ENCODE measurements around the gene FLOT1. TPM values are rescaled to one million over a fixed set of nuclear protein-coding genes. Genes with fewer than 3 reads are reported as not detected.

FLOT1 gene
- total and polyA plus RNA-seq, 2 donors (not counting 3 experiments of a cell fraction or from before 2014, with no cell fraction given), result 141 to 154 TPM

DNA sequence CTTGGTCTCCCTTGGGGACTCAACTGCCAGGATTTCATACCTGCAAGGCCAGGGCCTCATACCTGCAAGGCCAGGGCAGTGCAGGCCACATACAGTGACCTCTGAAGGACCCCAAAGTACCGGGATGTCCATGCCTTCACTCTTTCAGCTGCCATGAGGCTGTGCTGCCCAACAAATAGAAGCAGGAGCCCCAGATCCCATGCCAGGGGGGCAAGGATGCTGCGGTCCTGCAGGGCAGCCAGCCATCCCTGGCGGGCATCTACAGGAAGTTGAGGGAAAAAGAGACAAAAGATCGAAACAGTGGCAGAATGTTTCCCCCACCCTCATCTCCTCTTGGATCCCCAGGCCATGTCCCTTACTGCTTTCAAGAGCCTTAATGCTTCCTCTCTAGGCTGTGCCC, 52.5 kb downstream of the FLOT1 start:
- ChIA-PET CTCF (interaction anchor here (1.4 to 2.5 kb wide), 5 partner anchors 11 to 41 kb away, joined by 3 to 19 read pairs (median 9); partner anchors contain the start of genes DHX16 and MDC1), POLR2A (interaction anchor here (1.1 to 1.8 kb wide), 3 partner anchors 27 to 31 kb away, joined by 3 to 4 read pairs (median 4); partner anchors contain the start of gene MDC1)
- intact Hi-C loops (cut with micrococcal nuclease) (no loop called here), dilution Hi-C loops (cut with MboI; ENCODE audit: extremely low pct_ligation_motif_present, low sequenced_read_pairs) (no loop called here)
- peak overlapping the region in 2 of 3 experiments; percentile 72 to 78 for H3K4me3 ChIP-seq (replicated peaks in 1 of 3; ENCODE audit: insufficient read depth in 1 of 3, low read depth in 1 of 3, low read length in 3 of 3)
- peaks cover 29% of the 10 kb centered on the region for H3K4me1 ChIP-seq (ENCODE audit: control insufficient read depth, extremely low read depth, insufficient read depth, low read length)
- no TSS peak for BruUV-seq (replicated peaks)
- H3K9me3 ChIP-seq (replicated peaks; ENCODE audit: control insufficient read depth, insufficient read depth, low read length), result no peaks in the 10 kb centered on the region
- H3K79me2 ChIP-seq (ENCODE audit: control insufficient read depth, insufficient read depth, low read length), result peaks cover 38% of the 10 kb centered on the region
- peak overlapping the region; percentile 54 for H3K27ac ChIP-seq (ENCODE audit: insufficient read depth, low read depth, low read length)
- TF ChIP-seq POLR2A (IDR thresholded peaks at IDR 0.05; ENCODE audit: low read depth, low read length), result peak; percentile 34
- no peak for TF ChIP-seq FOS (IDR thresholded peaks at IDR 0.05; ENCODE audit: borderline replicate concordance, insufficient read depth, low read length)
- H2AFZ ChIP-seq (ENCODE audit: low read depth, low read length), result no peak overlapping the region
- H3K9me1 ChIP-seq (replicated peaks; ENCODE audit: control insufficient read depth, extremely low read depth, insufficient read depth, low read length), result no peaks in the 10 kb centered on the region
- no peaks in the 10 kb centered on the region for H4K20me1 ChIP-seq (replicated peaks; ENCODE audit: control insufficient read depth, extremely low read depth, insufficient read depth, low read length)
- H3K4me2 ChIP-seq (ENCODE audit: insufficient read depth, low read length), result peak overlapping the region; percentile 78
- DNase-seq (ENCODE audit: low read depth, low spot score) (no peak), FAIRE-seq (peak; percentile 84)
- H3K36me3 ChIP-seq (ENCODE audit: control insufficient read depth in 2 of 2, extremely low read depth in 1 of 2, insufficient read depth in 2 of 2, low read length in 2 of 2), result no peaks in the 10 kb centered on the region
- no peaks in the 10 kb centered on the region for H3K27me3 ChIP-seq (ENCODE audit: control insufficient read depth in 2 of 2, insufficient read depth in 2 of 2, low read length in 2 of 2)
- H3K9ac ChIP-seq (replicated peaks; ENCODE audit: extremely low read depth, insufficient read depth, low read length), result peak overlapping the region; percentile 61

DNA sequence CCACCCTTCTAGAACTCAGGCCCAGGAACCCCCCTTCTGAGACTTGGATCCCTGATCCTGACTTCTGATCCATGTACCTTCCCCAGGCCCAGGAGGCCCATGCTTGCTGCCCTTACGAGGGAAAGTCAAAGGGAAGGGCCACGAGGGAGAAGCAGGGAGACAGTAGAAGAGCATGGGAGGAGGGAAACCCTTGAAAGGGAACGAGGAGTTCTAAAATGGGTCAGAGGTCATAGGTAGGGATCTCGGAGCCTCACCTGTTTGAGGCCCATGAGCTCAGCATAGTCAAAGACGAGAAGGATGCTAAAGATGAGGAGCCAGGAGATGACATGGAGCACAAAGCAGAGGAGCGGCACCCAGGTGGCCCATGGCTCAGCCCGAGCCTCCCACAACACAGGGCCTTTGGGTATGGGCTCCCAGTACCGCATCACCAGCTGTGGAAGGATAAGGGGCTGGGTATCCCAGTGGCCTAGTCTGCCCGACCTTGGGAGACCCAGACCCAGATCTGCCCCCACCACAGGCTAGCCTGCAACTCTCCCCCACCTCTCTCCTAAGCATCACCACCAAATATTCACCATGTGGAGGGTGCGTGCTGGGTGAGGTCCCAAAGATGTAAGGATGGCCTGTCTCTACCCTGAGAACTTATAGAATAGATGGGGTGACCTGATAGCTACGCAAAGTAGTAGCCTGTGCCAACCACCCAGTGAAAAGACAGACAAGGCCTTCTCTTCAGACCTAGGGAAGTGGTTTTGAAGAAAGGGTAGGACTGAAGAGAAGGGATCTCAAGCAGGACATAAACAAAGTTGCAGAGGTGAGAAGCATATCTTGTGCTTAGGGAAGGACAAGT, 53.2 kb downstream of the FLOT1 start:
- Histone ChIP-seq H3K9me1 (replicated peaks; ENCODE audit: control insufficient read depth, extremely low read depth, insufficient read depth, low read length) (no peaks in the 10 kb centered on the region), H3K4me1 (ENCODE audit: control insufficient read depth, extremely low read depth, insufficient read depth, low read length) (peaks cover 31% of the 10 kb centered on the region), H3K27me3 (ENCODE audit: control insufficient read depth in 2 of 2, insufficient read depth in 2 of 2, low read length in 2 of 2) (no peaks in the 10 kb centered on the region), H3K36me3 (ENCODE audit: control insufficient read depth in 2 of 2, extremely low read depth in 1 of 2, insufficient read depth in 2 of 2, low read length in 2 of 2) (no peaks in the 10 kb centered on the region), H3K79me2 (ENCODE audit: control insufficient read depth, insufficient read depth, low read length) (peaks cover 45% of the 10 kb centered on the region), H4K20me1 (replicated peaks; ENCODE audit: control insufficient read depth, extremely low read depth, insufficient read depth, low read length) (no peaks in the 10 kb centered on the region), H3K4me3 (replicated peaks in 1 of 3; ENCODE audit: insufficient read depth in 1 of 3, low read depth in 1 of 3, low read length in 3 of 3) (no peak overlapping the region), H3K4me2 (ENCODE audit: insufficient read depth, low read length) (peak overlapping the region; percentile 78), H3K27ac (ENCODE audit: insufficient read depth, low read depth, low read length) (no peak overlapping the region), H3K9ac (replicated peaks; ENCODE audit: extremely low read depth, insufficient read depth, low read length) (no peak overlapping the region), H2AFZ (ENCODE audit: low read depth, low read length) (no peak overlapping the region), H3K9me3 (replicated peaks; ENCODE audit: control insufficient read depth, insufficient read depth, low read length) (no peaks in the 10 kb centered on the region)
- intact Hi-C loops (cut with micrococcal nuclease) (no loop called here), dilution Hi-C loops (cut with MboI; ENCODE audit: extremely low pct_ligation_motif_present, low sequenced_read_pairs) (no loop called here)
- no peak for DNase-seq (ENCODE audit: low read depth, low spot score)
- FAIRE-seq, result no peak
- peak; percentile 4 for TF ChIP-seq POLR2A (IDR thresholded peaks at IDR 0.05; ENCODE audit: low read depth, low read length)
- TF ChIP-seq POLR2AphosphoS5 (IDR thresholded peaks at IDR 0.05; ENCODE audit: insufficient read depth, low read depth, low read length), result no peak
- POLR2A ChIA-PET, result interaction anchor here (1.2 kb wide), 1 partner anchor 30 kb away, joined by 4 read pairs; no protein-coding TSS in a partner anchor
- BruUV-seq (replicated peaks), result no TSS peak
- CTCF ChIA-PET, result interaction anchor here (1.5 to 2.5 kb wide), 5 partner anchors 10 to 42 kb away, joined by 4 to 32 read pairs (median 9); partner anchors contain the start of gene DHX16
